H1 (cell line): ENCODE measurements around the gene PREX1. TPM values are rescaled to one million over a fixed set of nuclear protein-coding genes. Genes with fewer than 3 reads are reported as not detected.

ENCODE experiments used
- CHD7 ChIP-seq: fragments of 300-600 bp; sonication (generic); IDR thresholded peaks from 2 replicates; pipeline ENCODE4 v1.7.1; 2012; ENCODE audit warnings: low read length, moderate library complexity, mild to moderate bottlenecking, inconsistent platforms; ENCODE audit not compliant: insufficient replicate concordance
- SUZ12 ChIP-seq: fragments of 200-600 bp; sonication (generic); IDR thresholded peaks from 2 replicates; pipeline ENCODE4 v1.6.1; 2012; ENCODE audit warnings: mild to moderate bottlenecking, inconsistent platforms, low read length, moderate library complexity, mixed read lengths
- polyA plus RNA-seq, 7 experiments: library from polyadenylated mRNA; depleted of rRNA in 3 of 7; stranded (reverse) in 5 of 7; unstranded in 2 of 7; fragments of >200 nt in 5 of 7; fragments of 200-250 nt in 2 of 7; gene quantifications; 1 replicate in 5 of 7; 2 replicates in 1 of 7; 4 replicates in 1 of 7; pipeline versions ENCODE4 v1.2.1 to v1.2.3, GENCODE V29; 2011 to 2013; ENCODE audit warnings: missing spikeins in 2 of 7, mixed read lengths in 2 of 7
- total RNA-seq: library from RNA; stranded (reverse); fragmentation: NEBNext Ultra II Directional; extraction: Animal tissue kit (Norgen Biotek cat#: 25700); gene quantifications from 2 replicates; pipeline ENCODE4 v1.2.1, GENCODE V29; 2021

The PREX1 gene
- total and polyA plus RNA-seq, 2 of the 8 experiments (the other 6 are each of a cell fraction or from before 2014, with no cell fraction given), result 10.7 to 12.8 TPM

- TF ChIP-seq CHD7 (no peak), SUZ12 (no peak)
Observed at GRCh38 chr20:48851579-48851978, 23.8 kb upstream of the PREX1 start (continued).
